ENCODE results near the gene DENND1A.

DNA sequence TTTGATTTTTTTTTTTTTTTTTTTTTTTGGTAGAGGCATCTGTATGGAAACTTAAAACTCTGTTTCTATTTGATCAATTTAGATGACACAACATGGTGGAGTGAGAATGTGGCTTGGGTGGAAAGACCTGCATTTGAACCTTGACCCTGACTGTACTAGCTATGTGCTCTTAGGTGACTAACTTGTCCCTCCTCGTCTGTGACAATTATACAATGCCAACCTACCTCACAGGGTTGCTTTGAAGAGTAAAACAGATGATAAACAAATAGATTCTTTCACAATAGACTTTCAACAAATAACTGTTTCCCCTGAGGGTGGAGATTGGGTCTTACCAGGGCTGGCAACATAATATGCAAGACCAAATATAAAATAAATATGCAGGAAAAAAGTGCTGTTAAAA lies 464.6 kb downstream of the DENND1A start:
- TF ChIP-seq EZH2 (IDR thresholded peaks at IDR 0.05; ENCODE audit: low read length, unreplicated experiment) (no peak), EZH2phosphoT487 (IDR thresholded peaks at IDR 0.05; ENCODE audit: borderline replicate concordance, low read length) (no peak)
- TF ChIP-seq, protein P1, sequence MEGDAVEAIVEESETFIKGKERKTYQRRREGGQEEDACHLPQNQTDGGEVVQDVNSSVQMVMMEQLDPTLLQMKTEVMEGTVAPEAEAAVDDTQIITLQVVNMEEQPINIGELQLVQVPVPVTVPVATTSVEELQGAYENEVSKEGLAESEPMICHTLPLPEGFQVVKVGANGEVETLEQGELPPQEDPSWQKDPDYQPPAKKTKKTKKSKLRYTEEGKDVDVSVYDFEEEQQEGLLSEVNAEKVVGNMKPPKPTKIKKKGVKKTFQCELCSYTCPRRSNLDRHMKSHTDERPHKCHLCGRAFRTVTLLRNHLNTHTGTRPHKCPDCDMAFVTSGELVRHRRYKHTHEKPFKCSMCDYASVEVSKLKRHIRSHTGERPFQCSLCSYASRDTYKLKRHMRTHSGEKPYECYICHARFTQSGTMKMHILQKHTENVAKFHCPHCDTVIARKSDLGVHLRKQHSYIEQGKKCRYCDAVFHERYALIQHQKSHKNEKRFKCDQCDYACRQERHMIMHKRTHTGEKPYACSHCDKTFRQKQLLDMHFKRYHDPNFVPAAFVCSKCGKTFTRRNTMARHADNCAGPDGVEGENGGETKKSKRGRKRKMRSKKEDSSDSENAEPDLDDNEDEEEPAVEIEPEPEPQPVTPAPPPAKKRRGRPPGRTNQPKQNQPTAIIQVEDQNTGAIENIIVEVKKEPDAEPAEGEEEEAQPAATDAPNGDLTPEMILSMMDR (conservative IDR thresholded peaks at IDR 0.05; ENCODE audit: low read depth, low read length): no peak

Measured in PC-3 (cell line).